AG08395 (cell line): Measurements from ENCODE around the gene CFI.
A peak's percentile ranks its signal among the peaks of the same experiment; 100 is the strongest.

ENCODE experiments used
- DNase-seq: peaks from one replicate; pipeline ENCODE4 v3.0.0; 2012; ENCODE audit warnings: mixed read lengths, low spot score

The CFI gene

GRCh38 chr4:109730619-109731545 is 70.9 kb downstream of the CFI start:
- no peak for DNase-seq

- peak; percentile 93 for DNase-seq
Observed at GRCh38 chr4:109729718-109730618, 71.8 kb downstream of the CFI start, which contains the start of gene PLA2G12A. TSS of gene PLA2G12A (minus strand) at chr4:109730070. CDS start at chr4:109729809, 261 bp downstream.

- DNase-seq: no peak
Observed at GRCh38 chr4:109729117-109729717, 72.6 kb downstream of the CFI start.

- DNase-seq: no peak
Observed at GRCh38 chr4:109728385-109728784, 73.4 kb downstream of the CFI start.

DNA sequence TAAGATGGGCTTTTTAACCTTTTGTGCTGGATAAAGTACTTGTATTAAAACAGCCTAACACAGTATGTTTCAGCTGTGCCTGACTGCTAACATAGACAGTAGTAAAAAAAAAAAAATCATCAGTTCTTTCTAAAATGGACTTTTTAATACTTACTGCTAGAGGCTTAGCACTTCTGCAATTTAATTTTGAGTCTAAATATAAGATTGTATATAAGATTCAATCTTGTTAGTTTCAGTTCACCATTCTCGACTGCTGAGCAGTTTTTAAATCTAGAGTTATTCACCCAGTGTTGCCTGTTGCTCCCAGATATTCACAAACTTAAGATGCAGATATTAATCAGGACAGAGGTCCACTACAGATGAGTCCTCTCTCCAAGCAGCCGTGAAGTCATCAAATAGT is 78.7 kb downstream of the CFI start:
- no peak for DNase-seq

GRCh38 chr4:109722357-109722756 is 79.4 kb downstream of the CFI start:
- no peak for DNase-seq

DNA sequence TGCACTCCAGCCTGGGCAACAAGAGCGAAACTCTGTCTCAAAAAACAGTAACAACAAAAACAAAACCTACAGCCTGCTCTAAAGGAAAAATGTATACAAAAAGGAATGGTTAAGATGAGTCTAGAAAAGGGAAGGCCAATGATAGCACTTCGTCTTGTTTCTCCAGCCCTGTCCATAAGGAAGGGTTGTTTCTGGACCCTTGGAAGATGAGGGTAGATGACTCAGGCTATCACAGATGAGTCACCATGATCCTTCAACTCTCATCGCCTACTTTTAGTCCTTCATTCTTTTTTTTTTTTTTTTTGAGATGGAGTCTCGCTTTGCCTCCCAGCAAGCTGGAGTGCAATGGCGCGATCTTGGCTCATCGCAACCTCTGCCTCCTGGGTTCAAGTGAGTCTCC is 80.8 kb downstream of the CFI start:
- DNase-seq: peak; percentile 15

DNA sequence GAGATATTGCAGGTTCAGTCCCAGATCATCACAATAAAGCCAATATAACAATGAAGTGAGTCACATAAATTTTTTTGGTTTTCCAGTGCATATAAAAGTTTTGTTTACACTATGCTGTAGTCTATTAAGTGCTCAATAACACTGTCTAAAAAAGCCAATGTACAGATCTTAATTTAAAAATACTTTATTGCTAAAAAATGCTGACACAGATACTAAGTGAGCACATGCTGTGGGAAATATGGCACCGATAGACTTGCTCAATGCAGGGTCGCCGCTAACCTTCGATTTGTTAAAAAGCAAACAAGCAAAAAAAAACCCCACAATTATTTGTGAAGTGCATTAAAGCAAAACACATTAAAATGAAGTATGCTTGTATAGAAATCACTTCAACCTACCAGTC is 82.2 kb downstream of the CFI start:
- DNase-seq: no peak

GRCh38 chr4:109718759-109719158 is 83.0 kb downstream of the CFI start:
- DNase-seq: no peak

GRCh38 chr4:109713500-109713899 is 88.3 kb downstream of the CFI start:
- DNase-seq: no peak

DNA sequence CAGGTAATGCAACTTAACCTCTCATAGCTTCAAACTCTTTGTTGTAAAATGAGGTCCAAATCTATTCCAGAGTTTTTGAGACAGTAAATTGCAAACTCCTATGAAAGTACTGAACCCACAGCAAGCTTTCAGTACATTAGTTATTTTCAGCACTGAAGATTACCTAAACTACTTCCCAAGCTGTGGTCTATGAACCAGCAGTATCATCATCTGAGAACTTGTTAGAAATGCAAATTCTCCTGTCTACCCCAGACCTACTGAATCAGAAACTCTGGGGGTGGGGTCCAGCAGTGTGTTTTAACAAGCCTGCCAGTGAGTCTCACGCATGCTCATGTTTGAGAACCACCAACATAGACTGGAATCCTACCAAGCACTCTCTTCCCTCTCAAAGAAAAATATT is 92.8 kb downstream of the CFI start:
- DNase-seq: no peak

GRCh38 chr4:109708435-109708834 is 93.4 kb downstream of the CFI start:
- no peak for DNase-seq

DNA sequence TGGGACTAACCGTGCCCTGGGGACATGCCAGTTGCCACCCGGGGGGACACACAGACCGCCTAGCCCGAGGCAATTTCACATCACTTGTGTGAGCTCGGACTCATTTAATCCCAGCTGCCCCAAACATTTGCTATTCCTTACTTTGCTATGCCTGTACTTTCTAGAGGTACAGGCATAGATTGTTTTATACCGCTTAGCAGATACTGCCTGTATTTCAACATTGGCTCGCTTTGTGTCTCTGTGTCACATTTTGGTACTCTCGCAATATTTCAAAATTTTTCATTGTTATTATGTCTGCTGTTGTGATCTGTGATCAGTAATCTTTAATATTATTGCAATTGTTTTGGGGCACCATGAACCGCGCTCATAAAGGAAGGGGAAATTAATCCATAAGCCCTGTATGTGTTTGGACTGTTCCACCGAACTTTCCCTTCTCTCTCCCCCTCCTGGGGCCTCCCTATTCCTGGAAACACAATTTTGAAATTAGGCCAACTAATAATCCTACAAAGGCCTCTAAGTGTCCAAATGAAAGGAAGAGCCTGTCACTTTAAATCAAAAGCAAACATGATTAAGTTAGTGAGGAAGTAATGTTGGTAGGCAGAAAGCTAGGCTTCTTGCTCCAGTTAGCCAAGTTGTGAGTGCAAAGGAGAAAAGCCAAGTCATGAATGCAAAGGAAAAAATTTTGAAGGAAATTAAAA is 98.0 kb downstream of the CFI start:
- DNase-seq: no peak

DNA sequence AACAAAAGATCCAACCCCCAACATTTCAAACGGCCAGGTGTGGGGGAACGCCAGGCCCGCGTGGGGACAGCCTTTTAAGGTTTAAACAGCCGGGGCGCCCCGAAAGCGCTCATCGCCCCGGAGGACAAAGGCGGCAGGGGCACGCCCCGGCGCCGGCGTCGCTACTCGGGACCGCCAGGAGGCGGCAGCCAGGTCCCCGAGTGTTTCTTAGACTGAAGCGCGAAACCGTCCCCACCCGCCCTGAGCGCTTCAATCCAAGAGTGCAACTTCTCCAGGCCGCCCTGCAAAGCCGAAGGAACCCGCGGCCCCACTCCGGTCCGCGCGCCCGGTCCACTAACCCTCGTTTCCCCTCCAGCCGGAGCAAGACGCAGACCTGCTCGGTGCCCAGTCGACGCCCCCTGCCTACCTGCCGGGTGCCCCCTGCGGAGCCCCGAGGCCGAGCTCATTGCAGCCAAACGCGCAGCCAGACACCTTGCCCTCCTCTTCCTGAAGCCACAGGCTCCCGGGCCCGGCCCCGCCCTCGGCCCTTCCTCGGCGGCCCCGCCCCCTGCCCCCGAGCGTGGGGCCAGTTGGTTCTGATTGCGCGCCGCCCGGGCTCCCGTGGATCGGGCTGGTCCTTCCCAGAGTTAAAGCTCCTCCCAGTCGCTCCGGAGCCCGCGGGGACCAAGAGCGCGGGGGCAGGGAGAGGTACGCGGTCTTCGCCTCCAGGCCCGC is 98.7 kb downstream of the CFI start, which contains the start of gene CASP6:
TSS of gene CASP6 (minus strand) at position 496 of the 714 bp plus-strand sequence. CDS start at position 446, 50 bp downstream.
- peak; percentile 82 for DNase-seq

DNA sequence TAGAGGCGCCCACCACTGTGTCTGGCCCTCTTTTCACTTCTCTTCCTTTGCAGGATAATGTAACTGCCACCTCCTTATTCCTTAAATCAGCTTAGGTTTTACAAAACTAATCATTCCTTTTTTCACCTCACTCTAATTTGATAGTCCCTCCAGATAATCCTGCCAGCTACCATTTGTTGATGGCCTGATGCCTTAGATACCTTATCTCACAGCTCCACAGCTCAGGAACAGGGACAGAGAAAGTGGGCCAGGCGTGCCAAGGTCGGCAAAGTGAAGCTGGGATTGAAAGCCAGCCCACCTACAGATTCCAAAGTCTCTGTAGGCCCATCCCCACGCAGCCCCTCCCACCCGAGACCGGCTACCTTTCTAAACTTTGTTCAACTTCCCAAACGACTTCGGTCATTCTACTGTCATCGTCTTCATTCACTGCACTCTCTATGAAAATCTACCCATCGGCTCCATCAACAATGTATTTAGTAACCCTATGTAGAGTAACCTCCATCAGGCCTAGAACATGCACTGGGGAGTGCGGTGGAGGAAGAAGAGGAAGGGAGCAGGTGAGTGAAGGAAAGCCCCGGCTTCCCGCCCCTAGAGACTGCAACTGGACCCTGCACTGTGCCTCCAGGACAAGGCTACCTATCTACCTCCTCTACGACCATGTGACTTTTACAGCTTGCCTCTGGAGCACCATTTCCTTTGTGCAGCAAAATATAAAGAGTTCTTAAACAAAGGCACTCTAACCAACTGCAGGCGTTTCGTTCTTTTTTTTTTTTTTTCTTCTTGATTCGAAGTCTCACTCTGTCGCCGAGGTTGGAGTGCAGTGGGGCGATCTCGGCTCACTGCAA is 100.0 kb downstream of the CFI start:
- DNase-seq: no peak

- DNase-seq: no peak
Observed at GRCh38 chr4:109699553-109700225, 102.1 kb downstream of the CFI start.

DNA sequence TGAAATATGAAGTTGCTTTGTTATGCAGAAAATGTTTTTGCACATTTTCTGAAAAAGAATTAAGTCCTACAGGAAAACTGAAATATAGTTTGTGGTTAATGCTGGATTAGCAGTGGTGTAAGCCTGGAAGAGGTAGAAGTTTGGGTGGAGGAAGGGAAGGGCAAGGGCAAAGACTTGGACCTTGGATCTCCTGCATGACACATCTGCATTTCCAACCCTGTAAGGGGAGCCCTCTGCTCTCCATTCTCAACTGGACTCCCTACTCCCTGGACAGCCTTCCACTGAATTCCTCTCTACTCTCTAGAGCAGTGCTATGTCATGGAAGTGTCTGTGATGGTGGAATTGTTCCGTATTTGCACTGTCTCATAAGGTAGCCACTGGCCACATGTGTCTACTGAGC is 103.1 kb downstream of the CFI start:
- no peak for DNase-seq

- no peak for DNase-seq
Observed at GRCh38 chr4:109691411-109691920, 110.3 kb downstream of the CFI start.
